Subcutaneous abdominal adipose tissue (tissue), 5 donors: Measurements from ENCODE around the gene ASTN2.
A peak's percentile ranks its signal among the peaks of the same experiment; 100 is the strongest.

Source experiments
- H3K27ac ChIP-seq: one replicate; pipeline ENCODE4 v1.7.0; 2013; ENCODE audit warnings: low read depth, mild to moderate bottlenecking, inconsistent platforms, low read length, moderate library complexity
- H3K27me3 ChIP-seq, 5 donors: one replicate each; pipeline ENCODE4 v1.7.0; 2013; ENCODE audit warnings: low read length in 5 of 5, inconsistent platforms in 1 of 5; ENCODE audit not compliant: control insufficient read depth in 5 of 5, insufficient read depth in 4 of 5
- H3K36me3 ChIP-seq, 5 donors: one replicate each; pipeline ENCODE4 v1.7.0; 2013; ENCODE audit warnings: low read length in 5 of 5; ENCODE audit not compliant: control insufficient read depth in 5 of 5, insufficient read depth in 5 of 5
- H3K4me1 ChIP-seq, 5 donors: one replicate each; pipeline ENCODE4 v1.7.0; 2013; ENCODE audit warnings: low read length in 5 of 5, mild to moderate bottlenecking in 3 of 5, moderate library complexity in 1 of 5; ENCODE audit not compliant: control insufficient read depth in 5 of 5, insufficient read depth in 5 of 5
- H3K4me3 ChIP-seq, 5 donors: one replicate each; pipeline ENCODE4 v1.7.0; 2013; ENCODE audit warnings: low read length in 5 of 5, low read depth in 1 of 5
- H3K9ac ChIP-seq, 5 donors: one replicate each; pipeline ENCODE4 v1.7.0; 2013; ENCODE audit warnings: low read length in 5 of 5, mild to moderate bottlenecking in 4 of 5, moderate library complexity in 3 of 5
- H3K9me3 ChIP-seq, 5 donors: one replicate each; pipeline ENCODE4 v1.7.0; 2013; ENCODE audit warnings: low read length in 5 of 5; ENCODE audit not compliant: control insufficient read depth in 5 of 5
- donor health status: healthy.
- donor health status: healthy.
- donor health status: healthy.
- donor health status: healthy.
- donor health status: healthy.

ASTN2 gene

DNA sequence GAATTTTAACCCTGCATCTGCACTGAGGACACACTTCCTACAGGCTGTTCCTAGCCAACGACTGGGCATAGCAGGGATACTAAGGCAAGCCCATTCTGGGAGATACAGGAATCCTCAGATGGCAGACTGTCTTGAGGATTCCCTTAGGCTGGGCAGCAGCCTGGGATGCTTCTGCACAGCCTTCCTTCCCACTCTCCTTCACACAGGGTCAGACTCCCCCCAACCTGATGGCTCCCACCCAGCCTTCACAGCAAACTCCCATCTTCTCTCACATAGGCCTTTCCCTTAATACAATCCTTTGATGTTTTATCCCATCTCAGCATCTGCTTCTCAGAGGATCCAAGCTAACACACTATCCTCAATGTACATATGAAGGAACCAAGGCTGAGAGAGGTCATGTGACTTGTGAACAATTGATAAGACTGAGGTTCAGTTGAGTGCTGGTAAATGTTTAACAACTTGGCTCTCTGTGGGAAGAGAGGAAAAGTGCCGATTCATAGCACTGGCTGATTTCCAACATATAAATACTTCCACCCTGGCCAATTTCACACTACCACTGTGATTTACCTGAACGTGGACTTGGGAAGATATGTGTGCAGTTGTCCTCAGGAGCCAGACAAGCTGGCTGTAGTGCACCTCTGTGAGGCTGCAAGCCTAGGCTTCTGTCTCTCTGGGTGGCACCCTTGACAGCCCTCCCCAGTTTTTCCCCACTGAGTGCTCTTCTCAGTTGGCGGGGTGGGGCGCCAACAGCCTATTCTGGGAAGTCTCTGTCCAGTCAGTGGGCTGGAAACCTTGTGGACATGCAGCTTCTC lies 848.0 kb downstream of the ASTN2 start:
- no peak overlapping the region for H3K4me3 ChIP-seq

DNA sequence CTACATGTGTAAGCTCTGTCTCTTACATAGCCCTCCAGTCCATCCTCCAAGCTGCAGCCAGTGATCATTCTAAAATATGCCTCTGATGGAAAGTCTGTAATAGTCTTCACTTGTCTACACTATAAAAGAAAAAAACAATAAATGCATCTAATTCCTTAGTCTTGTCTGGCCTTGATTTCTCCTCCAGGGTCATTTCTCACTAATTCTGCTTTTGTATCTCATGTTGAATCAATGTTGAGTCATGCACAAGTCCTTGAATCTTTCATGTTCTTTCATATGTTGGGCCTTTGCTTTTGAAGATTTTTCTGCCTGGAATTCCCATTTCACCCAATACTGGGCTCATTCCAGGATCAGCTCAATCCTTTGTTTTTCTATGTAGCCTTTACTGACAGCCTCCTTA lies 848.9 kb downstream of the ASTN2 start:
- no peak overlapping the region for H3K9ac ChIP-seq
- H3K36me3 ChIP-seq, result no peaks in the 10 kb centered on the region
- no peaks in the 10 kb centered on the region for H3K27me3 ChIP-seq
- no peak overlapping the region for H3K27ac ChIP-seq
- H3K9me3 ChIP-seq, result no peaks in the 10 kb centered on the region
- H3K4me3 ChIP-seq, result no peak overlapping the region
- H3K4me1 ChIP-seq, result peaks cover 0 to 6% (median 0%) of the 10 kb centered on the region in 5 donors

More for the DNA sequence above, 848.0 kb downstream of the ASTN2 start:
- Histone ChIP-seq H3K27me3 (no peaks in the 10 kb centered on the region), H3K9ac (no peak overlapping the region), H3K36me3 (no peaks in the 10 kb centered on the region), H3K27ac (no peak overlapping the region), H3K9me3 (no peaks in the 10 kb centered on the region), H3K4me1 (peaks cover 3 to 9% (median 5%) of the 10 kb centered on the region in 5 donors)

DNA sequence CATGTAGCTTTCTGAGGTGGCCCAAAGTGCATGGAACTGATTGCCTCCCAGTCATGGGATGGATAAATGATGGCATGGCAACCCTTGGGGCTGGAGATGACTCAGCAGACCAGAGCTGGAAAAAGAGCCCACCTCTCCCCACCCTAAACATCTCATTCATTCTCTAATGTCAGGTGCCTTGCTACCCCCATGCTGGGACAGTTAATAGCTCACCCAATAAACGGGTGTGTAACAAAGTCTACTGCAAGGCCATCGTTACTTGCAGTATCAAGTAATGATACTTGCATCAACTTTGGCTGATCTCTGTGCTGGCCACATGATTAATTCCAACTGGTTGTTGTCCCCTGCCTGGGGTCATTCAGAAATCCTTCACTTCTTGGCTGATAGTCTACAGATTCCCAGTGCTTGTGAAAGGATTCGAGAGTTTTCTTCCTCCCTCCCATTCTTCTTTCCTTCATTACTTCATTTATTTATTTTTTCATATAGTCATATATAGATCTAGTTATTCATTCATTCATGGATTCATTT lies 850.5 kb downstream of the ASTN2 start:
- H3K36me3 ChIP-seq, result no peaks in the 10 kb centered on the region
- H3K9me3 ChIP-seq, result no peaks in the 10 kb centered on the region
- peaks cover 0 to 6% (median 0%) of the 10 kb centered on the region in 5 donors for H3K4me1 ChIP-seq
- no peaks in the 10 kb centered on the region for H3K27me3 ChIP-seq
- H3K27ac ChIP-seq, result no peak overlapping the region
- no peak overlapping the region for H3K9ac ChIP-seq
- H3K4me3 ChIP-seq, result no peak overlapping the region

DNA sequence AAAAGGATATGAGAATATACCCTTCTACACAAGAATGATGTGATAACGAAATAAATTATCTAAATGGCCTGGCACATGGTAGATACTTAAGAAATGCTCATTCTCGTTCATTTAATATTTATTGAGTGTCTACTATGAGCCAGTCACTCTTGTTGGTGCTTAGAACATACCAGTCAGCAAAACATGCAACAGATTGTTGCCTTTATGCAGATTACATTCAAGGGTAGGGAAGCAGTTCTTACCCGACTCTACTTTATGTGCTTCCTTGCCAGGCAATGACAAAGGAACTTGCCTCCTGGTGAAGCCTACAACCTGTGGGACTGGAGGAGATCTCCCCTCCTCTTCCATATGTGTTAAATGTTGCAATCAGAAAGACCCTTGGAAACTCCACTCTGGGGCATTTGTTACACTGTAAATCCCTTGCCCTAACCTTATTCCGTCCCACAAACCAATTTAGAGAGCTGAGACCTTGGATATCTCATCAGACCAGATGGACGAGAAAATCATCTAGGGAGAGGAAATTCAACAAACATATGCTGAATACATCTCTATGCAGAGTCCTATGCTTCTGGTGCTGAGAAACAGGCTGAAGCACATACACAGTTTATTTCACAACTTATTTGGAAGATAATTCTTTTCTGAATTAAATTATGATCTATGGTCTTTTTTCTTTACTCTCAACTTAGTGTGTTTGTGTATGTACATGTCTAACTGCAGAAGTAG lies 855.9 kb downstream of the ASTN2 start:
- no peak overlapping the region for H3K4me3 ChIP-seq
- H3K36me3 ChIP-seq, result no peaks in the 10 kb centered on the region
- H3K27ac ChIP-seq, result no peak overlapping the region
- no peaks in the 10 kb centered on the region for H3K4me1 ChIP-seq
- H3K9me3 ChIP-seq, result no peaks in the 10 kb centered on the region
- no peak overlapping the region for H3K9ac ChIP-seq
- H3K27me3 ChIP-seq, result no peaks in the 10 kb centered on the region

DNA sequence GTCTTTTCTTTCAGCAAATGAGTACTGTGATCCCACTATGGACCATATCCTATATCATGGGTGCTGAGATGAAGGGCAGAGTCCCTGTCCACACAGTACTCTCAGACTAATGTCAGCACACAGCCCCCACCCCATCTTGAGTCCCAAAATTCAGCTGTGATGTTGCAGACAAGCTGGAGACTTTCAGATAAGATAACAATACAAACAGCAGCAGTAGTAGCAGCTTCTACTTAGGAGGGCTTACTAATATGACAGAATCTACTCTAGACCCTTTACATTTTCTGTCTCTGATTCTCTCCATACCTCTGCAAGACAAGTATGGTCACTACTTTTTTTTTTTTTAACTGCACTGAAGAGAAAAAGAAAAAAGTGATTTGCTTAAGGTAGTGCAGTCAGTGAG lies 856.8 kb downstream of the ASTN2 start:
- Histone ChIP-seq H3K27me3 (no peaks in the 10 kb centered on the region), H3K27ac (no peak overlapping the region), H3K9ac (no peak overlapping the region), H3K36me3 (no peaks in the 10 kb centered on the region), H3K4me1 (no peaks in the 10 kb centered on the region), H3K9me3 (no peaks in the 10 kb centered on the region), H3K4me3 (no peak overlapping the region)

DNA sequence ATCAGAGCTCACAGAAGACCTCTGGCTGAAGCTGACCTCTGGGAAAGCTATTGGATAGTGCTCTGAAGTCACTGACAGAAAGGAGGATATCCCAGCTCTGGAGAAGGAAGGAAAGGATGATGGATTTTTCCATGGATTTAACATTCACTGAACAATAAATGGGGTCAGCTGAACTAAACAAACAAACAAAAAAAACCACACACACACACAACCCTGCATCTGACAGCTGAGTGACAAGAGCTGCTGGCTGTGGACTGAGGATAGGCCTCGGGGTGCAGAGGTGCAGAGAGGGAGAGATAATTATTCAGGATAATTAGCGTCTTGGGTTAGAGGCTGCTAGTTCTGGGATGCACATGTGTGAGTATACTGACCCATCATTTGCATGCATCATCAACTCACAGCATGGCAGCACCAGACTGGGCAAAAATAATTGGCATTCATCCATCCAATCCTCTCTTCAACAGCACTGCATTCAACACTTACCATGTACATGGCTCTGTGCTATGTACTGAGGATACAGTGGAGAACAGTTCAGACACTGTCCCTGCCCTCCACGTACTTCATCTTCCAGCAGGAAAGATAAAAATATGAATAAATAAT lies 859.2 kb downstream of the ASTN2 start:
- Histone ChIP-seq H3K27me3 (no peaks in the 10 kb centered on the region), H3K9me3 (no peaks in the 10 kb centered on the region), H3K9ac (no peak overlapping the region), H3K4me3 (no peak overlapping the region), H3K36me3 (no peaks in the 10 kb centered on the region), H3K27ac (no peak overlapping the region), H3K4me1 (peaks cover 0 to 3% (median 2%) of the 10 kb centered on the region in 5 donors)

DNA sequence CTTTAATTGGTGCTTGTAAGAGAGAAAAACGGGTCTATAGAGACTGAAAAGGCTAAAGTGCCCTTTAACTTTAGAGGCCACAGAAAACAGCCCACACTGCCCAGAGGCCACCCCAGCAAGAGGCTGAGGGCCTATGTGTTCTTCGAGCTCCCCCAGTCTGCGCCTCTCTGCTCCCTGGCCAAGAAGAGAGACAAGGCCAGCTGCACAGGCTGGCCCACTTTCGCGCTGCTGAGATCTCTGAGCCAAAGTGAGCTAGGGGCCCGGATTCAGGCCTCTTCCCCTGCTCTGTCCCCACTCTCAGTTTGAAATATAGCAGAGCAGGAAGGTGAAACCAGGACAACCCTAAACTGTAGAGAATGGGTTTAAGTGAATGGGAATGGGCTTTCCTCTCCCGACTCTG lies 859.7 kb downstream of the ASTN2 start:
- Histone ChIP-seq H3K4me1 (peaks cover 0 to 7% (median 5%) of the 10 kb centered on the region in 5 donors), H3K9ac (no peak overlapping the region), H3K9me3 (no peaks in the 10 kb centered on the region), H3K27me3 (no peaks in the 10 kb centered on the region), H3K36me3 (no peaks in the 10 kb centered on the region), H3K27ac (no peak overlapping the region), H3K4me3 (no peak overlapping the region)

DNA sequence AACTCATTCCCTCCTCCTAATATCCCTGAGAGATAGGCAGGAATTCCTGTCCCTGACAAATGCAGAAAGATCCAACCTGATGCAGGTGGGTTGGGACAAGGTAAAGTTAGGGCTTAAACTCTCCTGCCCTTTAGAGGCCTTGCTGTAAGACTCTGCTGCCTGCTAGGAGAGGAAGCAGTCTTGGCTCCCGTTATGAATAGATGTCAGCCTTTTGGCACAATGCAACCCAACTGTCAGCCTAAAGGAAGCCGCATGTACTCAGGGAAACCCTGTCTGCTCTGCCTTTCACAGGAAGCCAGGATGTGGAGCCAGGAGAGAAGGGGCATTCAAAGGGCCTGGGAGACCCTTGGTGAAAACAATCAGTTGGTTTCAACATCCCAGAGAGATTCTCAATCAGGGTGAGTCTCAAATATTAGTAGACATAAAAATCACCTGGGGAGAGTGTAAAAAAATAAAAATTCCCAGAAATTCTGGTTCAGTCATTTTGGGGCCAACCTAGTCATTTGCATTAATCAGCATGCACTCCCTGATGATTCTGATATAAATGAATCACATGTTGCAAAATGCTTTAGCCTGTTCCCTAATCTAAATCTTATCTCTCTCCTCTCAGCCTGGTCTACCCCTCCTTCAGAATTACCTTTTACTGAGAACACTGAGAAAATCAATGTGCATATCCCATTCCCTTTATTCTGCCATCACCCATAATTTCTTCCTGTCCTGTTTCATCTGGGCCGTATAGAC lies 864.0 kb downstream of the ASTN2 start:
- Histone ChIP-seq H3K4me1 (peaks cover 0 to 20% (median 5%) of the 10 kb centered on the region in 5 donors), H3K27me3 (no peaks in the 10 kb centered on the region), H3K27ac (peak overlapping the region; percentile 34), H3K9me3 (no peaks in the 10 kb centered on the region), H3K36me3 (no peaks in the 10 kb centered on the region), H3K4me3 (no peak overlapping the region), H3K9ac (no peak overlapping the region)

DNA sequence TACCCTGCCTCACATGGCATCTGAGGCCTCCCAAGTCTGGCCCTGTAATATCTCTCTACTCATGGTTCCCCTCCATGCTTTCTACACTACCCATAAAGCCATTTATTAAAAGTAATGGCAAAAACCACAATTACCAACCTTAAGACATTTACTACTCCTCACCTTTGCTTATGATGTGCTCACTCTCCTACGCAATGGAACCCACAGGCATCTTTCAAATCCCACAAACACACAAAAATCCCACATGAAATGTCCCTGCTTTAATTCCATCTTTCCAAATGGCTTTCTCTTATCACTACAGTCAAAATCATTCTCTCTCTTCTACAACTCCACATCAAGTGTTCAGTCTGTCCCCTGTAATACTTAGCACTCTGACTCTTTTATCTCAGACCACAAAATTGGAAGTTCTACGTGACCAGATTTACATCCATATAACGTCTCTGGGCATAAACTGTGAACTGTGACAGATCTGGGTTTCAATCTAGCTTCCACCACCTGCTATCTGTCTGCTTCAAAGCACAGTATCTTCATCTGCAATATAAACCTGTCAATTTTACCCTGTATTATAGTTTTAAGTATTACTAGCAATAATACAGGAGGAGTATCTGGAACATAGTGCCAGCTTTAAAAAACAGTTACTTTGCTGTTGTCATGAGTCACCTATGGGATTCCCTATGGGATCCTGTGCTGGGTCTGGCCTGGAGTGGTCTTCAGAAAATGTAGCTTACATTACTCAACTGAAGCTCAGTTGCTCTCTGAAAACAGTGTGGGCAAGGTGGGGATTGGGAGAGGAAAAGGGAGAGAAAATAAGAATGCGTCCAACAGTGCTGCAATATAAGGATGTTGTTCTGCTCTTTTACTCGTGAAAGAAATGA lies 864.8 kb downstream of the ASTN2 start:
- no peak overlapping the region for H3K4me3 ChIP-seq
- H3K36me3 ChIP-seq, result no peaks in the 10 kb centered on the region
- peaks cover 0 to 20% (median 5%) of the 10 kb centered on the region in 5 donors for H3K4me1 ChIP-seq
- no peak overlapping the region for H3K9ac ChIP-seq
- H3K9me3 ChIP-seq, result no peaks in the 10 kb centered on the region
- peak overlapping the region; percentile 34 for H3K27ac ChIP-seq
- no peaks in the 10 kb centered on the region for H3K27me3 ChIP-seq
